ENCODE measurements around the gene BSX. TPM values are rescaled to one million over a fixed set of nuclear protein-coding genes. Genes with fewer than 3 reads are reported as not detected.

Gene BSX
- total RNA-seq = not detected in 2 replicates

DNA sequence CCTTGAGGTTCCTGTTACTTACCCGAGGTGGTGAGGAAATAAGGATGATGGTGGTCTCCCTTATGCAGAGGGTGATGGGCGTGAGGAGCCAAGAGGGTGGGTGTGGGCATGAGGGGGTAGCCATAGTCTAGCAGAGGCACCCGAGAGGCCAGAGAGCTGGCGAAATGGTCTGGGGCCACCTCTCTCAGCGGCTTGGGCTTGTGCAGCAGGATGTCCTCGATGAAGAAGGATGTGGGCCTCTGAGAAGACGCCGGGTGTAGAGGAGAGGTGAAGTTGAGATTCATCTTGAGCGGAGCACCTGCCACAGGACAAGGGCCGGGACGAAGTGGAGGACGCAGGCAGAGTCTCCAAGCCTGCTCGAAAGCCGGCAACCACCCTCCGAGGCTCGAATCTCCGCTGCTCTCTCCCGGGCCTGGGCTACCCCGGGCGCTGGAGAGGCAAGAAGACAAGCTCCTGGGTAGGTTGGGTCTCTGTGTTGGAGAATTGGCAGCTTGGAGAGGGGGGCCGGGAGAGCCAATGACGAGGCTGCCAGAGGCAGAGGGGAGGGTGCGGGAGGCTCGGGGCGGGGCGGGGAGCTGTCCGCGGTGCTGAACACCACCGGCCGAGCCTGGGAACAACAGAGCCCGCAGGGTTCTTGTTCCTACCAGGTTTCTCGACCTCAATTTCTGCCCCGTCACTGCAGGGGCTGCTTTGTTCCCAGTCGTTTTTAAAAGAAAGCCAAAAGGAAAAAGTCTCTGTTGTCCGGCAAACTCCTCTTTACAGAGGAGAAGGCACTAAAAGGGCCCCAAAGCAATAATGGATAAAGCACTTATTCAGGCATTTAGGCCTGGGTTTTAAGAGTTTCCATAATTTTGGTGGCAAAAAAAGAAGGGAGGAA is at the start of gene BSX:
TSS of gene BSX (minus strand) at position 447 of the 877 bp plus-strand sequence. CDS start at position 284, 163 bp downstream.
- DNase-seq (ENCODE audit: extremely low read depth, low read depth, low spot score) = no peak

DNA sequence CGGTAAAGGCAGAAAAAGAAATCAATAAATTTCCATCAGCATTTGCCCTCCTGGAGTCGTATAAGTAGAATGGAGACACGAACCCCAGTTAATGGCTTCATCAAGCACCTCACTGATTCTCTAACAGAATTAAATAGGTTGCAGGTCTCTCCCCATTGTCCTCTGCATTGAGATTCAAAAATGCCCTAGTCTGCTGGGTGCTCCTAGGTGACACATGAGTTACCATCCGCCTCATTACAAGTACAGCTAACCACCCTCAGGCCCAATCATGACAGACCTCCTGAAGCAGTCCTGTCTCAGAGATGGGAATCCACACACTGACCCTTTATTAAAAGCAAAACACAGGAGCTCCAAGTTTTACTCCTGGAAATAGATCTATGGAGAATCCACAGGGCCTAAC is 48.9 kb upstream of the BSX start:
- DNase-seq (ENCODE audit: extremely low read depth, low read depth, low spot score) = no peak

DNA sequence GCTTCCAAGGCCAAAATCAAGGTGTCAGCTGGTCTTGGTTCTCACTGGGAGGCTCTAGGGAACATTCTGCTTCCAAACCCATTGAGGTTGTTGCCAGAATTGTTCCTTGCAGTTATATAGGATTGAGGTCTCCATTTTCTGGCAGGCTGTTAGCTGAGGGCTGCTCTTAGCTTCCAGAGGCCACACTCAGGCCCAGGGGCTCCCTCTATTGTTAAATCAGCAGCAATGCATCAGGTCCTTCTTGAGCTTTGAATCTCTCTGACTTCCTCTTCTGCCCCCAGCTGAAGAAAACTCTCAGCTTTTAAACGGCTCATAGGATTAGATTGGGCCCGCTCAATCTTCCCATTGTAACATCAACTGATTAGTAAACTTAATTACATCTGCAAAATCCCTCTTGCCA is 39.3 kb upstream of the BSX start:
- no peak for DNase-seq (ENCODE audit: extremely low read depth, low read depth, low spot score)

DNA sequence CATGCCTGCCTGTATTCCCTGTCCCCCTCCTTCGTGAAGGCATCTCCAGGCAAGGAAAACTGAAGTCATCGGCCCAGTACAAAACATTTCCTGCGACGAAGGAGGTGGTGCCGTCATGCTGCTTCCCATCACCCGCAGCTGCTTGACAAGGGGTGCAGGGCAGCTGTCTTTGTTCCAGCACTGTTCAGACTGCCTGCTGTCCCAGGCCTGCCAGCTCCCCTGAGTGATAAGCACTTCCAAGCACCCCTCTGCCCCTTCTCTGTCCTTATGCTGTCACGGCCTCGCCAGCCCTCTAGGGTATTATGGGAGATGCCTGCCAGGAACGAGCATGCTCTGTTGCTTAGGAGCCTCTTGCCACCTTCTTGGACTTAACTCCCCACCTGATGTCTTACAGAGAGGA is 37.1 kb upstream of the BSX start:
- DNase-seq (ENCODE audit: extremely low read depth, low read depth, low spot score) = no peak

DNA sequence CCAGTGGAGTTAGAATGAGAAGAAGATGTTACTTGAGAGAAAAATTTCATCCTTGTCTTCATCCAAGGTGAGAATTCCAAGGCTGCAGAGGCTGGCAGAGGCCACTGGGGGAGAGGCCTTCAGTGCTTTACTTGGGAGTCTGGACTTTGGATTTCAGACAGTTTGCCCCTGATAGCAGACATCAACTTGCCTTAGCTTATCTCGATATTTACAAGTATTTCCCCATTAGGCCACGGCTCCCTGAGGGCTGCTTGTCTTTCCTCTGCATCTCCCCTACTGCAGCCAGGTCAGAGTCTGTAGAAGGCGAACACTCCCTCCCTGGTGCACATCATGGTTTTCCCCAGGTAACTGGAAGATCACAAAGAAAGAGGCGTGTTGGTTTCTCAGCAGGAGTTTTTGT is 29.9 kb upstream of the BSX start:
- DNase-seq (ENCODE audit: extremely low read depth, low read depth, low spot score) = no peak

DNA sequence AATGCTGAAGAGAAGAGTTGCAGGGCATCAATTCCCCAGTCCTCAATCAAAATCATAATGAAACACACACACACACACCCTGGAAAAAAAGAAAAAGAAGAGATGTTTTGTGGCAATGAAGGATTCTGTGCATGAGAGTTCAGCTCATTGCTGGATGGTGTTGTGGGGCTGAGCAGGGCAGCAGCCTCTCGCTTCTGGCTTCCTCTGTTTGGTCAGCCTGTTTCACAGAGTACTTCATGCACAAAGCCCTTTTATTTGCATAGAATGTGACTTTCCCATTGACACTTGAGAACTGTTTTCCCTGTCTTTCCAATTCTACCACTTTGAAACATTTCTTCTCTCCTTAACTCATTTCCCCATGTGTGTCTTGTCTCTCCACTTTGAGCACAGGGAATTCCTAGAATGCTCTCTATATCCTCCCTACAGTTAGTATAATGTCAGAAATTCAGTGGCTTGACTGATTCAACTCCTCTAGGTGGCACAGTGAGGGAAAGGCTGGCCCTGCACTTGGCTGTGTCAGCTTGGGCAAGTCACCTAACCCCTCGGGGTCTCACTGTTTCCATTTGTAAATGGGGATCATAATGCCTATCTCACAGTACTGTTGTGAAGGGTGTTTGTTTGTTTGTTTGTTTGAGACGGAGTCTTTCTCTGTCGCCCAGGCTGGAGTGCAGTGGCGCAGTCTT is 25.4 kb upstream of the BSX start:
- no peak for DNase-seq (ENCODE audit: extremely low read depth, low read depth, low spot score)

DNA sequence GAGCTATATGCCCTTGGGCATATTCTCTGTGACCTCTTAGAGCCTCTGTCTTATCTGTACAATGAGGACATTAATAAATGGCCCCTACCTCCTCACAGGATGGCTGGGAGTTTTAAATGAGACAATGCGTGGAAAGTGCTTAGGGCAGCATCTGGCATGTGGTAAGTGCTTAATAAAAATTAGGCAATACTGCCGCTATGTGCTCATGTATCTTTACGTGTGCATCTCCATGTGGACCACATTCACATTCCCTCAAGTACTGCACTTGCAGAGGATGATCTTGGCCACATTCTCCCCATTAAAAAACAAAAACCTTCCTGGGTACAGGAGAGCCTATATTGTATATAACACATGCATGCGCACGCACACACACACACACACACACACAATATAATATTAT is 19.1 kb upstream of the BSX start:
- DNase-seq (ENCODE audit: extremely low read depth, low read depth, low spot score) = no peak

DNA sequence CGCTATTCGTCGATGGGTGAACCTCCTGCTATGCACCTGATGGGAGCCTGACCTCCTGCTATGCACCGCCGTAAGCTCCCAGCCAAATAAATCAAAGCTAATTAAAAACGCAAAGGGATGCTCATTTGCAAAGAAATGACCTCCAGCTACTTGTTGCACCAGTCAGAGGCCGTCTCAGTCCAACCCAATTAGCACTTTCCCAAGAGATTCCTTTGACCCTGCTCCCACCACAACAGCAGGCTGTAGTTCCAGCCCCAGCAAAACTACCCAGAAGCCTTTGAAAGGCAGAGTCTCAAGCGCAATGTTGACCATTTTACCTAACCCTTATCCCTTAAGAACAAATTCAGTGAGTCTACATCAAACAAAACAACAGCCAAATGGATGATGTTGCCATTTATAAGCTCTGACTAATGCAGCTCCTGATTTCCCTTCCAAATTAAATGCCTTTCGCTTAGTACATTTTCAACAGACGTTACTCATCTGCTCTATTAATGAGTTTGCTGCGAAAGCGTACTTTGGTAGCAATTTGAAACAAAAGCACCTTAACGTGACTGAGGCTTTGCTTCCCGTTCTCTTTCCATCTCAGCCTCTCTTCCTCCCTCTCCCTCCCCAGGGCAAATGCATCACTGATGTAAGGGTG is 17.2 kb upstream of the BSX start:
- DNase-seq (ENCODE audit: extremely low read depth, low read depth, low spot score) = no peak

DNA sequence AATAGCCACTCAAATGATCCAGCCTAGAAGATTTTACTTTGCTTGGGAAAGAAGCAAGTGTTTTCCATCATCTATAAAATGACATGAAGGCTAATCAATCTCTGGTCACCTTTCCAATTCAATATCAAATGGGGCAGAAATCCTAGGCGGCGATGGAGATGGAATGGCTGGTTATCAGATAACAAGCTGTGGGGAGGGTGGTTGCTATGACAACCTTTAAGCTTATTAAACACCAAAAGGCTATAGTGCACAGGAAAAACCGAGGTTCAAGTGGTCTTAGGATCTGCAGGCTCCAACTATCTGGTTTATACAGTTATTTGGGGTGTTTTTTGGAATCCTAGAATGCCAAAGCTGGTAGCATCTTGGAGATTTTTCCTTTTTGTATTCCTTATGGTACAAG is 13.9 kb upstream of the BSX start:
- DNase-seq (ENCODE audit: extremely low read depth, low read depth, low spot score) = no peak

DNA sequence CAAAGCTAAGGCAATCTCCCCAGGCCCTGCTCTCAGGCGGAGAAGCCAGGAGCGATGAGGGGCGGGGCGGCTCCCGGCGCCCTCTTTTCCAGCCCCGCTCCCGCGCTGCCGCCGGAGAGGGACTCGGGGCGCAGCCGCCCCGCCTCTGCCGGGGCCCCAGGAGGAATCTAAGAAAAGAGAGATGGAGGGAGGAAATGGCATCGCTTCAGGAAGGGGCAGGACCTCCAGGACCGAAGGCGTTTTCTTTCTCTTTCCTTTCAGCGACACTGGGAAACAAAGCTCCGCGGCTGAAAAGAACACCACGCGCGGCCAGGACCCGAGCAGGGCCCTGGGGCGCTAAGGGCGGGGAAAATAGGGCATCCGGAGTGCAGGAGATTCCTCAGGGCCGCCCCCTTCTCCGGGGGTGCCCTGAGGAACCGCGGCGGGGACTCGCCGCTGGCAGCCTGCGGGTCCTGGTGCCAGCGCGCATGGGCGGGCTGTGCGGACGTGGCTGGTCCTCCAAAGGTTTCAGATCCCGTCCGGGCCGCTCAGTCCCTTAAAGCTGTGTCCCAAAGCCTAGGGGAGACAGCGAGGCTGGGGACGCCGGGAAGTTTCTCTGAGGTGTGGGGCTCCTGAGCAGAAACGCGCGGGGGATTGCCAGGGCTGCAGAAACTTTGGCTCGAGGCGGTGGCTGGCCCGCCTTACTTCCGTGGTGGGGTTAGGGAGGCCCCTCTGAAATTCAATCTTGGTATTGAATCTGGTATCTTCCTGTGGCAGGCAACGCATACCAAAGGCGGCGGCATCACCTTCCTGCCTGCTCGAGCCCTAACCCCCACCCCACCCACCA is 2.8 kb upstream of the BSX start:
- no peak for DNase-seq (ENCODE audit: extremely low read depth, low read depth, low spot score)

DNA sequence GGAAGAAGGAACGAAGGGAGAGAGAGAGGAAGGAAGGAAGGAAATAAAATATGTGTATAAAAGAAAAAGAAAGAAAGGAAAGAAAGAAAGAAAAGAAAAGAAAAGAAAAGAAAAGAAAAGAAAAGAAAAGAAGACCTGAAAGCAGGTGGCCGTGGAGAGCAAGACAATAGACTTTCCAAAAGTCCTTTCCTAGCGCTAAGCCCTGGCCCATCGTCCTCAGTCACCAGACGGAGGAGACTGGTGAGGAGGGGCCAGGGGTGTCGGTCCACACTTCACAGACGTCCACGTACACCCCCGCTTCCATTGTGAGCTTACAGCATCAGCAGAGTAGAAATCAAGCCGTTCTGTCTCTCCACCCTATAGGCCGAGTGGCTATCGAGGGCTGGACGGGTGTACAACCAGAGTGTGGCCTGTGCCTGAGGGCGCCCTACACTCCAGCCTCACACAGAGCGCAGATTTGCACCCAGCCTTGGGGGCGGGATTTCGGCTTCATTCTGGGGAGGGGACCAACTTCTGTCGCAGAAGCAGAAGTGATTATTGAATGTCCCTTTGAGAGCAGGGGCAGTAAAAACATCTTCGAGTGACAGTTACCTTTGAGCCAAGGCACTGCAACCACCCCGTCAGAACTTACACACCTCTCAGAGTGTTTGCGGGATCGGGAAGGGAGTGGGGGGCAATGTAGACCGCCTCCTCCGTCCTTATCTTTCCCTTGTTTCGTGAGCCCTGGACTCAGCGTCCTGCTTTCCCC is 2.0 kb upstream of the BSX start:
- DNase-seq (ENCODE audit: extremely low read depth, low read depth, low spot score) = no peak

DNA sequence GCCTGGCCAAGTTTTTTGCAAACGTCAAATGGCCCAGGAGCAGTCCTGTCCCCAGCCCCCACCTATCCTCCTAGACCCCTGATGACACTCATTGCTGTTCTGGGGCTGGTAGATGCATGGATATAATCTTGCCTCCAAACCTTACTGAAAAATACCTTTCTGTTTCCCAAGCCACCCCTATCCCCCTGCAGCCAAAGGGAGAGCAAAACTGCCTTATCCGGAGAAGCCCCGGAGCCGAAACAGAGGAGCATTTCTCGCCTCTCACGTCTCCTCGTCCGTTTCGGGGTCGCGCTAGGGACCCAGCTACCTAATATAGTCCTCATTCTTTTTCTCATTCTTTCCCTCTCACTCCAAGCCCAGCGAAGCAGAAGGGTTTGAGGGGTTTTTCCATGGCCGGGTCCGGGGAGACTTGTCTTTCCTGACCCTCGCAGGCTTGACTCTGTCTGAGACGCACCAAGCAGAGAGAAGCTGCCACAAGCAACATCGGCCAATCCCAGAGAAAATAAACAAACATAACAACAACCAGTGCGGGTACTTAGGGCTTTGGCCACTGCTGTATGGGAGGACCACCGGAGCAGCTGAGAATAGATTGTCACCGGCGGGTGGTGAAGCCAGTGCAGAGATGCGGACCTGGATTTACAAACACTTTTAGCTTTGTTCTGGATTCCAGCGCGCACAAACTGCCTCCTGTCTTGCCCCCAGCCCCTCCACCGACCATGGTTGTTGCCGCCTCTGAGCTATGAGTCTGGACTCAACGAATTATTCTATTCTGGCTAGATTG is 1.6 kb downstream of the BSX start:
- no peak for DNase-seq (ENCODE audit: extremely low read depth, low read depth, low spot score)

DNA sequence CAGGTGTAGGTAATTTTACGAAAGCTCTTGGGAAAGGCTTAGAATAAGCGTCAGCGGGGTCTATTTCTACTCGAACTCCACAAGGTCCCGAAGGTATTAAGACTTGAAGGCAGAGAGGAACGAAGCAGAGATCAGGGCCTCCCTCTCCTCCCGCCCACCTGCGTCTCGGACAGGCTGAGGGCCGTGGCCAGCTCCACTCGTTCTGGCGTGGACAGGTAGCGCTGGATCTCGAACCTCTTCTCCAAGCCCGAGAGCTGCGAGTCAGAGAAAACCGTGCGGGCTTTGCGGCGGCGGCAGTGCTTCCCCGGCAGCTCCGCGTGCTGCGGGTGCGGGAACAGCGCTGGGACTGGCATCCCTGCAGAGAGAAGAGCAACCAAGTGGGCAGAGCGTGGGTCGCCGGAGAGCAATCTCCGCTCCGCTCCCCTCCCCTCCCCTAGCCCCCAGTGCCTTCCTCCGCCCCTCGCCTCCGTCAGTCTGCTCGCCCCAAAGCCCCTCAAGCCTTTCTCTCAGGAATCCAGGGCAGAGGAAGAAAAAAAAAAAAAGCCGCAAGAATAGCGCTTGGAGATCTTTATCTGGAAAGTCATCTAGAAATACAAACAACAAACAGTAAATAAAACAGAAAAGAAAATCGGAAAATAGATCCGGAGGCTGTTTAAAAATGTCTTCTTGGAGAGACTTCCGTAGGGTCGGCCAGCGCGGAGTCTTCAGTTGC is 2.4 kb downstream of the BSX start:
- no peak for DNase-seq (ENCODE audit: extremely low read depth, low read depth, low spot score)

DNA sequence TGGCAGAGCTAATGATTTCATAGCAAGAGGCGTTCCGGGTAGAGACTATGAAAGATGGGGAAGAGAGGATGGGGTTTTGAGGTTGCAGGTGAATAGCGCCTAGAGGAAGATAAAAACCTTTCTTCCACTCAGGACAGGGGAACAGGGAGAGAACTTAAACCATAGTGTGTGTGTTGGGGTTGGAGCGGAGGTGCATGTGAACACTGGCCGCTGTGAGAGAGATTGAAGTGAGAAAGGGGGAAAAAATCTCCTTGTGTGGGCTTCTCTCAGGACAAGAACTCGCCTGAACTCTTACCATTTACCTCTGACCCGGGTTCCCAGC is 3.4 kb downstream of the BSX start:
- no peak for DNase-seq (ENCODE audit: extremely low read depth, low read depth, low spot score)

DNA sequence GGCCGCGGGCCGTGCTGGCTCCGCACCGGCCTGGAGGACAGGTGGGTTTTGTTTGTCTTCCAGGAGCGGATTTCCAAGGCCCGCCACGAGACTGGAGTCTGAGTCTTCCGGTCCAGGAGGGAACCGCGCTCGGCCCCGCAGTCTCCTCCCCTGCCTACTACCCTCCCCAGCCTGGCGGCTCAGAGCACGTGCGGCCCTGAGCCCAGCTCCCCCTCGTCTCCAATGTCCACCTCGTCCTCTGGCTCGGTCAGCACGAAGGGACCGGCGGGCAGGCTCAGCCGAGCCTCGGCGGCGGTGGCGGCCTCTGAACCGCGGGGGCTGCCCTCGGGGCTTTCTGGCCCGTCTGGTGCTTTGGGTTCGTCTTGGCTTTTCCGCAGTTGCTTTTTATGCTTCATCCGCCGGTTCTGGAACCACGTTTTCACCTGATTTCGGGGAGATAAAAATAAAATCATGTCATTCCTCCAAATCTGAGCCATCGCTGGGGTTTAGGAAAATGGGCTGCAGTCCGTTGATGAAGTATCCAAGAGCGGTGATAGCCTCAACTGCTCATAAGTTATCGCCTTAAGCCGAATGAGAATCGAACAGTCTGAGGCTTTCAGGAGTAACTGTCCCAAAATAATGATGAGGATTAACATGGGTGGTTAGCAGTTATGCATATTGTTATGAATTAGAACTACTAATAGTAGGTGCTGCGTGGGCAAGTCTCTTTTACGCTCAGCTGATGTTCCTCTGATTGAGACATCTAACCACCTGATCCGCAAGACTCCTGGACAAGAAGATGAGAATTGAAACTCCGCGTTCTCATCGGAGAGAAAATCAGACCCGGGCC is 4.0 kb downstream of the BSX start:
- DNase-seq (ENCODE audit: extremely low read depth, low read depth, low spot score) = no peak

DNA sequence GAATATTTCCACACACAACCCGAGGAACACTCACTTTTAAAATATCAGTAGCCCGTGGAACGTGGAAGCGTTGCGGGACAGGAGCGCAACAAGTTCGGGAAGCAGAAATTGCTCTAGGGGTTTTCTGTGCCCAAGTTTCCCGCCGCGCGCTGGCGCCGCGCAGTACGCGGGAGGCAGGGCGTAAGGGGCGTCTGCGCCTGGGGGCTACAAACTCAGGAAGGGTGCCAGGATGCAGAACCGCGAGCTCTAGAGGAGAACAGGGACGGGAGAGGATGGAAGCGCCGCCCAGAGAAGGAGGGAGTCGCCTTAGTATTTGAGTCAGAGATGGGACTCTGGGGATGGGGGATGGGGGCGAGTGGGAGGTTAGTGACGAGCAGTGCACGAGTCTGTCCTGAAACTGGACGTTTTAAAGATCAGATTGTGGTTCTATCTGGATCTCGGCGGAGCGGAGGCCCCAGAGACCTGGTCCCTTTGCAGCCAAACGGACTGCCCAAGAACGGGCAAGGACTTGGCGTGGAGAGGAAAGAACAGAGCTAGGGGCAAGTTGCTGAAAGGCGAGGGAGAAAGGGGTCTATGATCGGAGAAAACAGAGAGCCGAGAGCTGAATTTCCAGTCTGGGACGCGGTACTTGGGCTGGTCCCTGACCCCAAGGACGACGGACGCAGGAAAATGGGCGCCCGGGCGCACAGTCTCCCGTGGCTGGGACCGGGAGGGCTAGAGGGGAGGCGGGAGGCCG is 4.7 kb downstream of the BSX start:
- no peak for DNase-seq (ENCODE audit: extremely low read depth, low read depth, low spot score)

DNA sequence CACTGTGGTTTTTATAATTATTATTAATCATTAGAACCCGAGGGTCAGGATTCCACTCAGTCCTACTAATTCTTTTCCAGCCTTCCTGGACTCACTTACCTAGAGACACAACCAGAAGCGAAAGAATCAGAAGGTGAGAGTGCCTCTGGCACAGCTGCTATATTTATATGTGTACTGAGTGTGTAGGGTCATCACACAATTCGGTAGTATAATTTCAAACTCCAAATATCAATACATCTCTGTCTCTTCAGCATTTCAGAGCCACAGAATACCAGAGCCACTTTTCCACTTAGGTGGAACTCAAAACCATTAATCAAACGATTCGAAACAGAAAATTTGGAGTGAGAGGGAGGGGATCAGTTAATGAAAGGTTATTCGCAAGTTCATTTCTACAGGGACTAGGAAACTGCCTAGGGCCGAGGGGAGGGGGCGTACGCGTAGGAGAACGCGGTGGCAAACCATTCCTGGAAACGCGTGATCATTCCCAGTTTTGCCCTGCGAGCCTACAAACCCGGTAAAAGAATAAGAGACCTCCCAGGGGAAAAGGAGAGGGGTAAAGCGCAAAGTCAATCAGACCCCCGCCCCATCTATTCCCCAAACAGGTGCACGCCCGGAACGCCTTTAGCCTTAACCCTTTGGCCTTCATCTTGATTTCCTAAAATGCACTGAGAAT is 5.4 kb downstream of the BSX start:
- DNase-seq (ENCODE audit: extremely low read depth, low read depth, low spot score) = no peak

Measured in glomerular endothelial cell (primary cell).